ENCODE measurements around the gene FOXS1. TPM values are rescaled to one million over a fixed set of nuclear protein-coding genes. Genes with fewer than 3 reads are reported as not detected.
A peak's percentile ranks its signal among the peaks of the same experiment; 100 is the strongest.

The FOXS1 gene
- not detected for total RNA-seq (ENCODE audit: unreplicated experiment)
- long read RNA-seq, result 0 reads

GRCh38 chr20:31845300-31845863 lies at the start of gene FOXS1:
Gene FOXS1 (minus strand): TSS chr20:31845604. CDS start chr20:31845542, 62 bp downstream.
- Mint-ChIP-seq H3K27ac (ENCODE audit: unreplicated experiment) (no peak within 1 kb of the TSS), H3K4me1 (ENCODE audit: low read depth, unreplicated experiment) (peaks cover 21% of the 10 kb centered on the region), H3K4me3 (ENCODE audit: unreplicated experiment) (no peak within 1 kb of the TSS), H3K27me3 (ENCODE audit: unreplicated experiment) (peaks cover 20% of the 10 kb centered on the region), H3K9me3 (ENCODE audit: unreplicated experiment) (peaks cover 14% of the 10 kb centered on the region), H3K36me3 (ENCODE audit: unreplicated experiment) (no peaks in the 10 kb centered on the region)
- peak; percentile 70 for DNase-seq
- no peak for TF ChIP-seq CTCF (IDR thresholded peaks at IDR 0.05; ENCODE audit: partially characterized antibody, unreplicated experiment)

GRCh38 chr20:31890646-31891045 lies 45.2 kb upstream of the FOXS1 start:
- DNase-seq, result no peak
- TF ChIP-seq CTCF (IDR thresholded peaks at IDR 0.05; ENCODE audit: partially characterized antibody, unreplicated experiment), result no peak
- Mint-ChIP-seq H3K4me1 (ENCODE audit: low read depth, unreplicated experiment) (no peaks in the 10 kb centered on the region), H3K27ac (ENCODE audit: unreplicated experiment) (no peak overlapping the region), H3K36me3 (ENCODE audit: unreplicated experiment) (no peaks in the 10 kb centered on the region), H3K4me3 (ENCODE audit: unreplicated experiment) (no peak overlapping the region), H3K9me3 (ENCODE audit: unreplicated experiment) (no peaks in the 10 kb centered on the region), H3K27me3 (ENCODE audit: unreplicated experiment) (peaks cover 6% of the 10 kb centered on the region)

GRCh38 chr20:31883829-31884228 lies 38.4 kb upstream of the FOXS1 start:
- no peak overlapping the region for H3K4me3 Mint-ChIP-seq (ENCODE audit: unreplicated experiment)
- DNase-seq, result no peak
- H3K4me1 Mint-ChIP-seq (ENCODE audit: low read depth, unreplicated experiment), result no peaks in the 10 kb centered on the region
- TF ChIP-seq CTCF (IDR thresholded peaks at IDR 0.05; ENCODE audit: partially characterized antibody, unreplicated experiment), result no peak
- H3K9me3 Mint-ChIP-seq (ENCODE audit: unreplicated experiment), result peaks cover 3% of the 10 kb centered on the region
- H3K27me3 Mint-ChIP-seq (ENCODE audit: unreplicated experiment), result peaks cover 13% of the 10 kb centered on the region
- H3K36me3 Mint-ChIP-seq (ENCODE audit: unreplicated experiment), result no peaks in the 10 kb centered on the region
- no peak overlapping the region for H3K27ac Mint-ChIP-seq (ENCODE audit: unreplicated experiment)

GRCh38 chr20:31881945-31882344 lies 36.5 kb upstream of the FOXS1 start:
- no peak for TF ChIP-seq CTCF (IDR thresholded peaks at IDR 0.05; ENCODE audit: partially characterized antibody, unreplicated experiment)
- DNase-seq, result no peak
- Mint-ChIP-seq H3K4me3 (ENCODE audit: unreplicated experiment) (no peak overlapping the region), H3K9me3 (ENCODE audit: unreplicated experiment) (peaks cover 3% of the 10 kb centered on the region), H3K4me1 (ENCODE audit: low read depth, unreplicated experiment) (no peaks in the 10 kb centered on the region), H3K36me3 (ENCODE audit: unreplicated experiment) (no peaks in the 10 kb centered on the region), H3K27me3 (ENCODE audit: unreplicated experiment) (peaks cover 11% of the 10 kb centered on the region), H3K27ac (ENCODE audit: unreplicated experiment) (no peak overlapping the region)

- H3K36me3 Mint-ChIP-seq (ENCODE audit: unreplicated experiment), result no peaks in the 10 kb centered on the region
- no peak for TF ChIP-seq CTCF (IDR thresholded peaks at IDR 0.05; ENCODE audit: partially characterized antibody, unreplicated experiment)
- H3K4me1 Mint-ChIP-seq (ENCODE audit: low read depth, unreplicated experiment), result no peaks in the 10 kb centered on the region
- H3K9me3 Mint-ChIP-seq (ENCODE audit: unreplicated experiment), result peaks cover 3% of the 10 kb centered on the region
- H3K4me3 Mint-ChIP-seq (ENCODE audit: unreplicated experiment), result peak overlapping the region; percentile 94
- H3K27ac Mint-ChIP-seq (ENCODE audit: unreplicated experiment), result no peak overlapping the region
- H3K27me3 Mint-ChIP-seq (ENCODE audit: unreplicated experiment), result peaks cover 8% of the 10 kb centered on the region
- DNase-seq, result peak; percentile 99
These were observed 34.0 kb upstream of the FOXS1 start for GRCh38 chr20:31879143-31879987.
